NCI-H524 (cell line): ENCODE results near the gene STK39.

ENCODE experiments used
- DNase-seq, 2 experiments: peaks; one replicate each; lab custom pipeline; 2025; lab: John Stamatoyannopoulos, UW

Gene STK39

DNA sequence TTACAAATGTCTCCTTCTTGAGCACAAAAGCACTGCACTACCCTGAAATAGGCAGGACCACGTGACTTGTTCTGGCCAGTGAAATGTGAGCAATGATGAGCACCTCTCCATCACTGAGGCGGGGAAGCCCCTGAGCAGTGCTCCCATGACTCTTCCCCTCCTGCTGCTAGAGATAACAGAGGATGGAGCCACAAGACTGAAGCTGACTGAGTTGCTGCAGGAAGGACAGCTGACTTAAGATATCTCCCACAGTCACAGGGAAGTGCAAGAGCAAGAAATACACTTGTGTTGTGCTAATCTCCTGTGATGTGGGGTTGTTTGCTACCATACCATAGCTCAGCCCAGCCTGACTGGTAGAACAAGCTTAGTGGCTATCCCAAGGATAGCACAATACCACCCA lies 38.7 kb downstream of the STK39 start:
- DNase-seq, result no peak

DNA sequence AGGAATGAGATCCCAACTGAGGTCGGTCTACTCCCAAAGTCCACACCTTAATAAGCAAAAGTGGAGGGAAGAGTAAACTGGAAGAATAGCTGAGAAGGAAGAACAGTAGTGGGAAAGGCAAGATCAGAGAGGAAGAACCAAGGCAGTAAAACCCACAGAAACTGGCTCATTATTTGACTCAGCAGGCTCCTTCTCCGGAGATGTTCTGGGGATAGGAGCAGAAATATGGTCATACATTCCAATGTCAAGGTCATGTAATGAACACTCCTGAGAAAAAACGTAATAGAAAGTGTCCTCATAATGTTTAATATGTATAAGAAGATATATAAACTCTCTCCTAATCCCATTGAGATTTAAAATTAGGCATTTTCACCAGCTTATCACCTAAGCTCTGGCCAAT lies 39.5 kb downstream of the STK39 start:
- no peak for DNase-seq

DNA sequence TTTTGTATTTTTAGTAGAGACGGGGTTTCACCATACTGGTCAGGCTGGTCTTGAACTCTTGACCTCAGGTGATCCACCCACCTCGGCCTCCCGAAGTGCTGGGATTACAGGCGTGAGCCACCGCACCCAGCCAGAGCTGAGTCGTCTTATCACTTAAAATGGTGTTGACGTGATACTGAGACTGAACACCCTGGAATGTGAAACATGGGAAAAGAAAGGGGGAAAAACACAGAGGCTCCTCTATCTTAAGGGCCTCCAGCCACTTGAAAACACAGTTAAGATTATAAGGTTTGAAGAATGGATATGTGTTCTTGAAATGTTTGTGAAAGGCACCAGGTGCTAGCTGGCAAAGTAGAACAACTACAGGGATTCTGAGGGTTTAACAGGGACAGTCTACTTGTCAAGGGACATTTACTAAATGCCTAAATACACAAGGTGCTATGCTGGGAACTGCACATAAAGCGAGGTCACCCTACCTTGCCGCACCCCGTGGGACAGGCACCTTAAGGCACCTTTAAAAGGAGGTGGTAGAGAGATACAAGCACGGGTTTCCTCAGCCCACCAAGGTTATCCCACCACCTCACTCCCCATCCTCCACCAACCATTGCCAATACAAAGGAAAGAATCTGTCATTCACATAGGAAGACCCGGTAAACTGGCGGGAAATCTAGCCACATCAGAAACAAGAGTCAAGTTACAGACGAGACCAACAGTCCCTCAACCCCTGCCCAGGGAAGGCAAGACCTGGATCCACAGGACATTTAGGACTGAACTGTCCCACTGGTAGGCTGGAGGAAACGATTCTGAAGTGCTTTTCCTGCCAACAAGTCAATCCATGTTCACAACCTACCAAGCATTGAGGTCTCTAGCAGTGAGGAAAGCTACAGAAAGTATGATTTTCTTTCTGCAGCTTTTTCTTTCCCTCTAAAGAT lies 43.4 kb downstream of the STK39 start:
- no peak for DNase-seq

GRCh38 chr2:168201584-168202116 lies 45.7 kb downstream of the STK39 start:
- no peak for DNase-seq

DNA sequence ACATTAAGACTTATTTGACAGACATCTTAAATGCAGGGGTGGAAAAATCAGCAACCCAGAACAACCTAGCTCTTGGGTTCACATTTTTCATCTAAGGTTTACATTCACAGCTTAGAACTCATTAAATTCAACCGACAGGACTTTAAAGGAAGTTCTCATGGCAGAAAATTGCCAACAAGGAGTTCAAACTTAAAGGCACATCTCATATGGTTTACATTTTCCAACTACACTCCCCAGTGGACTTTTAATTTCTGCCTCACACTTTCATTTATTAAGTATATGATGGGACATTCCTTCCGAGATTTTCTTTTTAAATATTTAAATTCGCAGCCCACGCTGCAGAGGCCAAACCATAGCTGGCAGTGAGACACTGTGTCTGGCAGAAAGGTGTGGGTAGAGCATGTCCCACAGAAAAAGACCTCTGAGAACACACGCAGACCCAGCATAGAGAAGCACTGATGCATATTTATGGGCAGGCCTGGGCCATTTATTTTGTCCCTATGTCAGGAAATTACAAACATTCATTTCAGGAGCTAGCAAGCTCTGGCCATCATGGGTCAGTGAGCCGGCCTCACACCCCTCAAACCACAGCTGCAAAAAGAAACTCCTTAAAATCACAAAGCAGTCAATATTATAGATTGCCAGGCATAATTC lies 46.3 kb downstream of the STK39 start:
- DNase-seq, result no peak

GRCh38 chr2:168198476-168199207 lies 48.8 kb downstream of the STK39 start:
- no peak for DNase-seq

DNA sequence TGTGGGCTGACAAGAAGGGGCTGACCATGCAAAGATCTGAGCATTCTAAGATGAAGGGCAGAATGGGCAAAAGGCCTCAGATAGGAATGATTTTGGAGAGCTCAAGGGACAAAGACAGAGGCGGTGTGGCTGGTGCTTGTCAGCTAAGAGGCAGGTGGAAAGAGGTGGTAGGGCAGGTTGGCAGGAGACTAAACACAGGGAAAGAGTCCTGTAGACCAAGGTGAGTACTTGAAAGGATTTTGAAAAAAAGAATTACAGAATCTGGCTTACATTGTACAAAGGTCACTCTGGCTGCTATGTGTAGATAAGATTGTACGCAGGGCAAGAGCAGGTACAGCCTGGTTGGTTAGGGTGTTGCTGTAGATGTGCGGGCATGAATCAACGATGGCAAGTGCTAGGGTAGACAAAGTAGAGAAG lies 50.6 kb downstream of the STK39 start:
- no peak for DNase-seq

DNA sequence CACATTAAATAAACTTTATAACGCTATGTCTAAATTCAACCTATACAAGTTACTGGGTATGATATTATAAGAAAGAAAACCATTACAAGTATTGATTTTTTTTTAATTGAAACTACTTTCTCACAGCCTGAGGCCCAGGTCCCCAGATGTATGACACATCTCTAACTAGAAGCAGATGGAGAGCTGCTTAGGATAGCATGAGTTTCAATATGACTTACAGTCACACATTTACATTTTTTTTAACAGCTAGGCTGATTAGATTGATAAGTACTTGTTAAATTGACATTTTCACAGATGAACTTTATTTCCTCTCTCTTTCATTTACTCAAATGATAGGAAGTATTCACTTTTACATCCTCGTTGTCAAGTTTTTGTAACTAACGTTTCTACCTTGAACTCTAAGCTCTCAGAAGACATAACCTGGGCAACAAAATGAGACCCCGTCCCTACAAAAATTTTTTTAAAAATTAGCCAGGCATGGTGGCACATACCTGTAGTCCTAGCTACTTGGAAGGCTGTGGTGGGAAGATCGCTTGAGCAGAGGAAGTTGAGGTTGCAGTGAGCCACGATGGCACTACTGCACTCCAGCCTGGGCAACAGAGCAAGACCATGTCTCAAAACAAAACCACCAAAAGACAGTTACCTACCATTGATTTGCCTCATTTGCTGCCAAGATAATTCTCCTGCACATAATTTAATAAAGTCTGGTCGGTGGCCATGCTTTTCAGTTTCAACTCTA lies 52.4 kb downstream of the STK39 start:
- DNase-seq, result peak in 1 of 2 experiments; percentile 27

DNA sequence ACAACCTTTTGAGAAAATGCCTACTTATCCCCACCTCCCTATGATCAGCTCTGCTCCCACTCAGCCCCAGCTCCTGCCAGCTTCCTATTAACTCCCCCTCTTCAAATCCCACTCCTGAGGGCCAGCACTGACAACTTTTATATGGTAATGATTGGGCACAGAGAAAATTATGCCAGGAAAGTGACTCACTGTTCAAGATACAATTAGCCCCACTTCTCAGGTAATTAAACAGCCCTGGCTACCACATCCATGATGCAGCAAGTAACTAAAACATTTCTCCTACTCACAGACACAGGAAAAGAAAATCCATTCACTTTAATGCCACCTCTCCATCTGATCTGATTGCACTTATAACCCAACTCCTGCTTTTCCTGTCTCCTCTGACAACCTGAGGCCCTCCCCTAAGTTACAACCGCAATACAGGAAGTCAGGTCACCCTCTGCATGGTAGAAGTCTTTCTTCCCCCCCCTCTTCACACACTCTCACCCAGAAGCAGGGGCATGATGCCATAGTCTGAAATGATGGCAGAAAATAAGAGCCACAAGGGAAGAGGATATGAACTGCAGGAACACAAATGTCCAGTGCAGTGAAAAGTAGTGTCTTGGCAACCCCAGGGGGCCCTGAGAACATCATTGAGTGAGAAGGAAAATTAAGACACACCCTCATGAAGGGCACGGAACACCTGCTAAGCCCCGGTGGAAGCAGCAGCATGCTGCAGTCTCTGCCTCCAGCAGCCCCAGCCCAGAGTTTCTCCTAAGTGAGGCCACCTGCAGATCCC lies 54.4 kb downstream of the STK39 start:
- peak in 1 of 2 experiments; percentile 5 for DNase-seq

DNA sequence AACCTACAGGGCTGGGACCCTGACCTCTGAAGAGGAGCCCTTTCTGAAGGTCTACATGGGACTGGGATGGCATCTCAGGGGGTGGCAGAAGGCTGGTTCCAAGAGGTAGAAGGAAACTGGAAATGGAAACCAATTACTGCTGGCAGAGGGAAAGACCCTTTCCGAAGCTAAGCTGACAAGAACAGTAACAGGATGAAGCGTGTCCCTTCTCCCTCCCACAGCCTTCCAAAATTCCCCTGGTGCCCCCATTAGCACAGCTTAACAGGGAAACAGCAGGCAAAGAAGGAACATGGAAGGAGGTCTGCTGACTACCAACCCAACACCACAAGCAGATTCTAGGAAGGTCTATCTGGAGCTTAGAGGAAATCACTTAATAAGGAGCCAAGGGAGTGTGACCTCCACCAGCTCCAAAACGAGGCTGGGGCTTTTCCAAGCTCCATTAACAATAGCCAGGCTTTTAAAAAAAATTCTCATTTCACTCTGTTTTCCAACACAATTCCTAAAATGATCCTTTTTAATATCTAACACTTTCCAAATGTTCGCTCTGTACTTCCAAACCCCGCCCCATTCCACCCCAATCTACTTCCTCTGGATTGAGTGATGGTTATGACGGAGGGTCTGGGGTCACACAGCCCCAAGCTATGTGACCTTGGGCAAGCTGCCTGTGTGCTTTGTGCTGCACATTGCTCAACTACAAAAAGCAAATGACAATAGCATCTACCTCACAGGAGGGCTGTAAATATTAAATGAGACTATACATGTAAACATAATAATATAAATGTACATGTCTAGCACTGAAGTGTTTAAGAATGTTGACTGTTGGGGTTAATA lies 55.2 kb downstream of the STK39 start:
- DNase-seq, result no peak

- DNase-seq, result no peak
Observed at GRCh38 chr2:168190590-168191336, 56.6 kb downstream of the STK39 start.

DNA sequence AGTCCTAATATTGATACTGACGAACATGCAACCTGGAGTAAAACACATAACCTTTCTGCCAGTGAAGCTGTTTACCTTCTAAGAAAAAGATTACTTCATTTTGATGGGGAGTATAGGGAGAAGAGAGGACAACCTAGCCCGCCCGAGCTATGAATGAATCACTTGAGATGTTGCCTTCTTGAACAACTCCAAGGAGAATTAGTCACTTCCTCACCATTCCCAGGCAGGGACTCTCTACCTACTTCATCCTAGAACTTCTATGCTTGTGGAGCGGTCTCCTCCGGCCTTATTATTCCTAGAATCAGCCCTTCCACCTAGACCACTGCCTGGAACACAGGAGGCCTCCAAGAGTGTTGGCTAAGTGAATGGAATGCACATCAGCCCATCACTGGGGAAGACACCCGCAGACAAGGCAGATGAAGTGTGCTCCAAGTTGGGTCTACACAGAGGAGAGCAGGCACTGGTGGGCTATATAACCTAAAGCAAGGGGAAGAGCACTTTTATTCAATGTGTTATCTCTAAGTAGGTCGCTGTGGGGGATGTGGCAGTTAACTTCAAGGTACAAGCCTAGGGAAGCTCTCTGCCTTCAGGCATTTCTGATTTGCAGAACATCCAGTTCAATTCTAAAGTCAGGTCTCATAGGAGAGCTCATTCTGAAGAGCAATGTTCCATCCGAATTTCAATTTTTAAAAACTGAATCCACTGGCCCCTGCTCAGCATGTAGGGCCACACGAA lies 57.4 kb downstream of the STK39 start:
- no peak for DNase-seq

DNA sequence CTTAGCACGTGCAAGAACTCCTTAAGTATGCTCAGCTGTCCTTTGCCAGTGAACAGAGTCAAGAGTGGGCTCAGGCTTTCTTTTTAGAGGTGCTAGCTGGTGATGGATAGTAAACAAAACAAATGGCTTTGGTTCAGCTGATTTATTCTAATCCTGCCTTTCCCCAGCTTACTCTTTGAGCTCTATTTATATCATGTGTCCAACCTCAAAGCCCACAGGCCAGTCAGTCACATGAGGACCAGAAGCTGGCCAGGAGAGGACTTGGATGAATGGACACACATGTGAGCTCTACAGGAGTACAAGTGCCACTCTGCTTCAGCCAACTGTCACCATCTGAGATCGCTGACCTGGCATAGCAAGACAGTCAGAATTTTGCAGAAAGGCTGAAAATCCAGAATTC lies 59.4 kb downstream of the STK39 start:
- DNase-seq, result no peak

DNA sequence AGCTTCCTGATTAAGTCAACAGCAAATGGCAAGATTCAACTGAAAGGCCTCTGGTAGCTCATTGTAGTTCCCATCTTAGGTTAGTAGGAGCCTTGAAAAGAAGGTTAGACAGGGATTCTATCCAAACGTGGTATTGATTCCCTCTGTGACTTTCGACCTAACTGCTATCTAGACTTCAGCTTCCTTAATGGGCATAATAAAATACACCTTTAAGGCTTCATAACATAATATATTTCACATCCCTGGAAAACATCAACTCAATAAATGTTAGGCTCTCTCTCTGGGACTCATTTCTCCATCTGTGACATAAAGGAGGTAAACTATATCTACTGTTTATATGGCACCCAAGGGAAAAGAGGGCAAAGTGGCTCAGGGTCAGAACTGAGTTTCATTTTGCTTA lies 60.9 kb downstream of the STK39 start:
- no peak for DNase-seq

GRCh38 chr2:168185583-168186274 lies 61.7 kb downstream of the STK39 start:
- no peak for DNase-seq

GRCh38 chr2:168184681-168185513 lies 62.5 kb downstream of the STK39 start:
- DNase-seq, result peak; percentile 41 to 85
